HG02798 (cell line): ENCODE data around the gene SPTB.
"Not testable (repeated sequence)": the region's sequence is repeated elsewhere in the genome, so short reads cannot be mapped to it uniquely, and the experiment has no call there.

Experiments
- ATAC-seq: cut with Tn5 transposase; IDR thresholded peaks from one replicate; pipeline ENCODE4 v1.9.1; 2021; ENCODE audit warnings: mild to moderate bottlenecking; ENCODE audit not compliant: unreplicated experiment, poor library complexity

The SPTB gene

DNA sequence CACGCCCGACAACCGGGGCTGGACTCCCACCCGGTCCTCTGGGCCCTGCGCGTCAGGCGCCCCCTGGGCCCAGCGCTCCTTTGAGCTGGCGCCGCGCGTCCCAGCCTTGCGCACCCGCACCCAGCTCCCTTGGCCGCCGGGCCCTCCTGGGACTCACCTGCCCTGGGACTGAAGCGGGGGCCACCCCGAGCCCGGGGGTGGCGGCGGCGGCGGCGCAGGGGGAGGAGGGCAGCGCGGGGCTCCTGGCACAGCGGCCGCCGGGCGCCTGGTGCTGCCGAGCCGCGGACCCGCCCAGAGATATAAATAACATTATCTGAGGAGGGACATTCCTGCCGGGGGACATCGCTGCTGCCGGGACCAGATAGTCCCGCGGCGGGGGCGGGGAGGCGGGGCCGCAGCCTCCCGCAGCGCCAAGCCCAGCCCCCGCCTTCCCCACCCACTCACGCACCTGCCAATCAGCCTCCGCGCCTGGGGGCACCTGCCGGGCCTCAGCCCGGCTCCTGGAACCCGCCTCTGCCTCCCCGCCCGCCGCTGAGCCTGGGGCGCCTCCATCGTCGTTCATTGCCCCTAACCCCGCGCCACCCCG lies at the start of gene SPTB:
TSS of gene SPTB (minus strand) at position 273 of the 586 bp plus-strand sequence. CDS start 56,813 bp downstream, outside the sequence.
- peak; percentile 61 for ATAC-seq

DNA sequence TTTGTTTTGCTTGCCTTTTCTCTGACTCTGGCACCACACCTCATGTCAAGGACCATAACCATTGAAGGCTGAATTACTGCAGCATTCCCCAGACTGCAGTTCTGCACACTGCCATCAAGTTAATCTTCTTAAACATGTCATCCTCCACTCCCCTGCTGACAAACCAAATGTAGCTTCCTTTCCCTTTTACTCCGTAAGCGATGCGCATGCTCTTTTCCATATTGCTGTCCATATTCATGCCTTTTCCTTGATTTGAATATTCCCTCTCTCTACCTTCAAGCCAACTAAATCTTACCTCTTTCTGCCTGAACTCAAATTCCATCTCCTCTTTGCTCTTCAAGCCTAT lies 49.3 kb upstream of the SPTB start:
- no peak for ATAC-seq

DNA sequence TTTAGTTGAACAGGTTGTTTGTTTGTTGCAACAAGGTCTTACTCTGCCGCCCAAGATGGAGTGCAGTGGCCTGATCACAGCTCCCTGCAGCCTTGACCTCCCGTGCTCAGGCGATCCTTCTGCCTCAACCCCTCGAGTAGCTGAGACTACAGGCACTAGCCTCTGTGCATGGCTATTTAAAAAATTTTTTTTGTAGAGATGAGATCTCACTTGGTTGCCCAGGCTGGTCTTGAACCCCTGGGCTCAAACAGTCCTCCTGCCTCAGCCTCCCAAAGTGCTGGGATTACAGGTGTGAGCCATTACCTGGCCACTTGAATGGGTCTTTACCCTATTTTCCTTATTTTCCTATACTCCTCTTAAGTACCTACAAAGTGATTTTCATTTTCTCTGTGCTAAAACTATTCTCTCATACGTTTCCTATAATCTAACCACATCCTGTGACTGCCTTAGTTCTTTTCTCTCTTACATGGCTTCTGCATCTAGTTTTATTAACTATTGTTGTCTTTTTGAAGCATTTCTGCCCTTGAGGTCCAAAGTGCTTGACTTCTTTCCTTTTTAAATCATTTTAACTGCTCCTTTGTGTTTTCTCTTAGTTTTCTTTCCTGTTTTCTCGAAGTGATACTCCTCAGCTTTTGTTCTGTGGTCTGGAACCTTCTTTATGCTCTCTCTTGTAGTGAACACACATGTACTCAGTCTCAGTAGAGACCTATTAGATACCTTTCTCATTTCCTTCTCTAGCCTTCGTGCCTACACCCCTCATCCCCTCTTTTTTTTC lies 48.7 kb upstream of the SPTB start:
- peak; percentile 76 for ATAC-seq

DNA sequence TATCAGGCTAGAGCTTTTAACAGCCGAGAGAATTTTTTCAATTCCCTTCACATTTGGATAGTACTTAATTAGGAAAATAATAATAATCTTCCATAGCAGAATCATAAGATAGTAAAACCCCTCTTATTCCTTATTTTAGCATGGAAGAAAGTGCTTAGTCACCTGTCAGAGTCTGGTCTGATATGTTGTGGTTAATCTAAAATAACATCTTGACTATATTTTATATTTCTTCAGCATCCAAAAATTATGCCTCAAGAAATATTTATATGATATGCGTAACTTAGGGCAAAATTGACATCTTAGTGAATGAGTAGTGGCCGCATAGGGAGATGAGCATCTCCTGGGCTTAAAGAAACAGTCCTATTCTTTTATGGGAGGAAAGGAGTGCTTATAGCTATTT lies 47.3 kb upstream of the SPTB start:
- ATAC-seq: no peak

DNA sequence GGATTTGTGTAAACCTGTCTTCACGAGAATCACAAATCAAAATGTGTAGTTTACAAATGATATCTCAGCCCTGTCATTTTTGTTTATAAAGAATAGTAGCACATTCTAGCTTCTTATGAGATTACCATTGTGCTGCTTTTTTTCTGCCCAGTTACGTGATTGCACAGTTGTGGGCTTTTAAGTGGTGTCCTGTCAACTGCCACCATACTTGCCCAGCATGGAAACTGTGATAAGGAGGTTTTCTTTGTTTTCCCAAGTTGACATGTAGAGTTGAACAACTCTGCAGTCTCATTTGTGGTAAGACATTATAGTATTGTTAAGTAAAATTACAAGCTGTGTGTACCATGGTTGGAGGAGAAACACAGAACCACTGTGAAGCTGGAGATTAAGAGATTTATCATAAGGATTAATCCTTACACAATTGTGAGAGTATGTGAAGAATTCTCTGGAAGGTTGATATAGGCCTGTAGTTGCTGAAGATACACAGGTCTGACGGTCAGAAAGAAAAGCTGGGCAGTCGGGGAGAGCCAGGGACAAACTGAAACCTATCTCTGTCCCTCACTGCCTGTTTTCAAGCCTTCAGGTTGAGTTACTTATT lies 46.8 kb upstream of the SPTB start:
- no peak for ATAC-seq

GRCh38 chr14:64923015-64923414 lies 43.3 kb upstream of the SPTB start:
- ATAC-seq: no peak

- no peak for ATAC-seq
Measured at GRCh38 chr14:64920465-64920864, 40.8 kb upstream of the SPTB start.

DNA sequence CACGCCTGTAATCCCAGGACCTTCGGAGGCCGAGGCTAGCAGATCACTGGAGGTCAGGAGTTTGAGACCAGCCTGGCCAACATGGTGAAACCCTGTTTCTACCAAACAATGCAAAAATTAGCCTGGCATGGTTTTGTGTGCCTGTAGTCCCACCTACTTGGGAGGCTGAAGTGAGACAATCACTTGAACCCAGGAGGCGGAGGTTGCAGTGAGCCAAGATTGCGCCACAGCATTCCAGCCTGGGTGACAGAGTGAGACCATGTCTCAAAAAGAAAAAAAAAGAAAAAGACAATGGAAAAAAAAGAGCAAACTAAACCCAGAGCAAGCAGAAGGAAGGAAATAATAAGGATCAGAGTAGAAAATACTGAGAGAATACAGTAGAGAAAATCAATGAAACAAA lies 39.9 kb upstream of the SPTB start:
- ATAC-seq: no peak

GRCh38 chr14:64919215-64919614 lies 39.5 kb upstream of the SPTB start:
- no peak for ATAC-seq

DNA sequence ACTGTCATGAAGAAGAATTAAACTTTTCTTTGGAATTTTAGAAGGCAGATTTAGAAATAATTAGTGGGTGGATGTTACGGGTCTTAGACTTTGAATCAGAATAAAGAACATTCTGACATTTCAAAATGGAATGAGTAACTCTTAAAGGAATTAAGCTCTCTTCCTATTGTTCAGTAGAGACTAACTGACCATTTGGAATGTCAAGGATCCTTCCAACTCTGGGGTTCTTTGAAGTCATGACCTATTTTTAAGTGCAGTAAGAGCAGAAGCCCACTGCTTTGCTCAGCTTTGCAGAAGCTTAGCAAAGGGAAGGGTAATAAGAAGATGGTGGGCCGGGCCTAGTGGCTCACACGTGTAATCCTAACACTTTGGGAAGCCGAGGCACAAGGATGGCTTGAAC lies 38.5 kb upstream of the SPTB start:
- no peak for ATAC-seq

DNA sequence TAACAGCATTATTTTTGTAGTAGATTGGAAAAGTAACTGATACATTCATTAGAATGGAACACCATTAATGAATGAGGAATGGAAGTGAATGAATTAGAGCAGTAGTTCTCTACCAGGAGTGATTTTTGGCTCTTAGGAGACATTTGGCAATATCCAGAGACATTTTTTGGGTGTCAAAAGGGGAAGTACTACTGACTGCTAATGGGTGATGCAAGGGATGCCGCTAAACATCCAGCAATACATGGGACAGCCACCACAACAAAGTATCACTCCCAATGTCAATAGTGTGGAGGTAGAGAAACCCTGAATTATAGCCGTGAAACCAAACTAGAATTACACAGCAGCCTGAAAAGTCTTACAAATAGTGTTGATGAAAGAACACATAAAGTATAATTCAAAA lies 36.1 kb upstream of the SPTB start:
- ATAC-seq: no peak

- no peak for ATAC-seq
Measured at GRCh38 chr14:64915029-64915424, 35.3 kb upstream of the SPTB start.

DNA sequence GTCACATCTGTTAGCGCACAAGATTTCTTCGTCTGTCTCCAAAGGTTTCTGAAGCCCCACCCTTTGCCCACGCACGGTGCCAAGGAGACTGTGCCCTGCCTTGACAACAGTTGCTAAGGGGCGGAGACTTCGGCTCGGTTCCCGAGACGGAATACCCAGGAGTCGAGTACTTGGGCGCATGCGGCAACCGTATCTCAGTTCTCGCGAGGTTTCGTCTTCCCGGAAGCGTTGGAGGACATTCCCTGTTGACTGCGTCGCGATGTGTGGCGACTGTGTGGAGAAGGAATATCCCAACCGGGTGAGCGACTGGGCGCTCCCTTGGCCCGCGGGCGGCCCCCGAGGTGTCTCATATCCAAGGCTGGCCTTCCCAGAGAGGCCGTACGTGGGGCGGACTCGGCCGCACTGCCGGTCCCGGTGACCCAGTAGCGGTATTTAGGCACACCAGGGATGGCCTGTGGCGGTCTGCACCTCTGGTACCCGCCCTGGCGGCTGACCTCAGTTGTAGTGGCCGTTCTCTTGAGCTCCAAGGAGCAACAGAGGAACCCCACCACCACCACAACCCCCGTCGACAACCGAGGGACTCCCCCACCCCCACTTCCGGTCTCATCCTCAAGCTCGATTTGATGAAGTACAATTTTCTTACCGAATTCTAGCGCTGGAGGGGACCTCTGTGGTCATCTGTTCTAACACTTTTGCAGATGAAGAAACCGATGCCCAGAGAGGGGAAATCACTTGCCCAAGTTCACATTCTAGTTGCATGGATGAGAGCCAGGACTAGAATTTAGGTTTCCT lies 34.7 kb upstream of the SPTB start, which contains the start of gene CHURC1:
TSS of gene CHURC1 (plus strand) at position 219 of the 792 bp plus-strand sequence. CDS start at position 260, 41 bp downstream.
- ATAC-seq: peak; percentile 99

GRCh38 chr14:64913477-64913876 lies 33.8 kb upstream of the SPTB start:
- not testable (repeated sequence) for ATAC-seq

DNA sequence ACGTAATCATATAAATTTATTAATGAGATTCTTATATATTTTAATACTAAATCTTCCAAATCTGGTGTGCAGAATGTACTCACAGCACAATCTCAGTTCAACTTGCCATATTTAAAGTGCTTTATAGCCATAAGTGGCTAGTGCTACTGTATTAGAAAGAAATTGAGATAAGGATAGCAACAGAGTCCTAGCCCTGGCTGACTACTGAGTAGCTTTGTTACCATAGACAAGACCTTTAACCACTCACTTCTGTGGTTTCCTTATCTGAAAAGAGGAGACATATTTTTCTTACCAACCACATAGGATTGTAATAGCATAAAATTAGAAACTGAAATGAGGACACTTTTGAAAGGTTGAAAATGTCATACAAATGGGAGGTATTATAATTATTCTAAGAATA lies 32.6 kb upstream of the SPTB start:
- no peak for ATAC-seq

- ATAC-seq: no peak
Measured at GRCh38 chr14:64910847-64911495, 31.3 kb upstream of the SPTB start.

DNA sequence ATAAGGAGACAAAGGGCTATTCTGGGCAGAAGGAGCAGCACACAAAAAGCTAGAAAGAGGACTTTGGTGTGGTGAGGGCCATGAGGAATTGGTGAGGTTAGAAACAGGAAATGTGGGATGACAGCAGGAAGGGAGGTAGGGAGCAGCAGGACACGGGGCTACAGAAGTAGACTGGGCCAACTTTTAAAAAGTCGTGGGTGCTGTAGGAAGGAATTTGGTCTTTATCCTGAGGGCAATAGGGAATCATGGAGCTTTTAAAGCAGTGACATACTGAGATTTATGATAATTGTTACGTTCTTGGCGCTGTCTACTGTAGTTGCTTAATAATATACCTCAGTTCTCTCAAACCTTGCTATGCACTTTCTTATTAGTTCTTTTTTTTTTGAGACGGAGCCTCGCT lies 26.3 kb upstream of the SPTB start:
- ATAC-seq: no peak

GRCh38 chr14:64899958-64900357 lies 20.3 kb upstream of the SPTB start:
- no peak for ATAC-seq

DNA sequence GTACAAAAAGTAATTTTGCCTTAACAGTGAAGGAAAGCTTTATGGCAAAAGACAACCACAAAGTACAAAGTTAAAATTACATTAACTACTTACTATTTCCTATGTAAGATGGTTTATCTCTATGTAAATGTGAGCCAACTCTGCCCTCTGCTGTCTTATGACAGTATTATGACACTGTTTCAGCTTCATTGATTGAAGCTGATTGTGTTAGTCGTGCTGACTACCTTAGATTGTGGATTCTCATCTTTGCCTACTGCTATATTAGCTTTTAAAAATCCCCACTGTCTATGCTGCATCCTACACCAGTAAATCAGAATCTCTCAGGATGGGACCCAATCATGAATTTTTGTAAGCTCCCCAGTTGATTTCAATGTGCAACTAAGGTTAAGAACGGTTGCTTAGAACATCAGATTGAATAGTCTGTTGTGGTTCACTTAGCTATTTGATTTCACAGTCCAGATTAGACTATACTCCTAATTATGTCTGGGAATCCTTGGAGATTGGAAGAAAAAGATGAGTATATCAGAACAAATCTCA lies 12.2 kb upstream of the SPTB start:
- ATAC-seq: no peak

GRCh38 chr14:64891173-64891838 lies 11.6 kb upstream of the SPTB start:
- no peak for ATAC-seq
